GM18502 (cell line): ENCODE results near the gene ASXL1.
"Not testable (repeated sequence)": the region's sequence is repeated elsewhere in the genome, so short reads cannot be mapped to it uniquely, and the experiment has no call there.

Source experiments
- ATAC-seq: cut with Tn5 transposase; IDR thresholded peaks from one replicate; pipeline ENCODE4 v1.9.1; 2021; ENCODE audit warnings: mild to moderate bottlenecking; ENCODE audit not compliant: unreplicated experiment, poor library complexity

Gene ASXL1

DNA sequence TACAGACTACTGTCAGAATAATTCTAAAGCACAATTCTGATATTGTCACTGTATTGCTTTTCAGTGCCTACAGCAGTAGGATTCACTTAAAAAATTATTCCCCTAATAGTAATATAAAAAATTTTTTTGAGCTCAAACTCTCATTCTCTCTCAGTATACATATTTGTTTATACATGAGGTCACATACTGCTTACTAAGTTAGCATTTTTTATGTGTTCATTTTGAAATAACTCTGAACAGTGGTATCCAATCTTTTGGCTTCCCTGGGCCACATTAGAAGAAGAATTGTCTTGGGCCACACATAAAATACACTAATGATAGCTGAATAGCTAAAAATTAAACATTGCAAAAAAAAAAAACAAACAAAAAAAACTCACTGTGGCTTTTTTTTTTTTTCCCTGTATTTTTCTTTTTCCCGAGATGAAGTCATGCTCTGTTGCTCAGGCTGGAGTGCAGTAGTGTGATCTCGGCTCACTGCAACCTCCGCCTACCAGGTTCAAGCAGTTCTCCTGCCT, 38.6 kb downstream of the ASXL1 start:
- ATAC-seq = no peak

- ATAC-seq = no peak
These were observed 39.5 kb downstream of the ASXL1 start for GRCh38 chr20:32397567-32398084.

GRCh38 chr20:32400476-32400875, 42.3 kb downstream of the ASXL1 start:
- ATAC-seq = no peak

GRCh38 chr20:32404017-32404416, 45.9 kb downstream of the ASXL1 start:
- no peak for ATAC-seq

GRCh38 chr20:32406701-32407100, 48.6 kb downstream of the ASXL1 start:
- ATAC-seq = no peak

DNA sequence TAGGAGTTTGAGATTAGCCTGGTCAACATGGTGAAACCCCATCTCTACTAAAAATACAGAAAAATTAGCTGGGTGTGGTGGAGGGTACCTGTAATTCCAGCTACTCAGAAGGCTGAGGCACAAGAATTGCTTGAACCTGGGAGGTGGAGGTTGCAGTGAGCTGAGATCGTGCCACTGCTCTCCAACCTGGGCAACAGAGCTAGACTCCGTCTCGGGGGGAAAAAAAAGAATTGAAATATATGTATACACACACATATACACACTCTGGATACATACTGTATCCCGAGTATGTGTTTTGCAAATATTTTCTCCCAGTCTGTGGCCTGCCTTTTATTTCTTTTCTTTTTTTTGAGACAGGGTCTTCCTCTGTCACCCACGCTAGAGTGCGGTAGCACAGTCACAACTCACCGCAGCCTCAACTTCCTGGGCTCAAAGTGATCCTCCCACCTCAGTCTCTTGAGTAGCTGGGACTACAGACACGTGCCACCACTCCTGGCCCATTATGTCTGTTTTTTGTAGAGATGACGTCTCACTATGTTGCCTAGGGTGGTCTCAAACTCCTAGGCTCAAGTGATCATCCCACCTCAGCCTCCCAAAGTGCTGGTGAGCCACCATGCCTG, 49.1 kb downstream of the ASXL1 start:
- ATAC-seq = not testable (repeated sequence)

GRCh38 chr20:32411955-32412706, 54.0 kb downstream of the ASXL1 start:
- ATAC-seq = no peak

DNA sequence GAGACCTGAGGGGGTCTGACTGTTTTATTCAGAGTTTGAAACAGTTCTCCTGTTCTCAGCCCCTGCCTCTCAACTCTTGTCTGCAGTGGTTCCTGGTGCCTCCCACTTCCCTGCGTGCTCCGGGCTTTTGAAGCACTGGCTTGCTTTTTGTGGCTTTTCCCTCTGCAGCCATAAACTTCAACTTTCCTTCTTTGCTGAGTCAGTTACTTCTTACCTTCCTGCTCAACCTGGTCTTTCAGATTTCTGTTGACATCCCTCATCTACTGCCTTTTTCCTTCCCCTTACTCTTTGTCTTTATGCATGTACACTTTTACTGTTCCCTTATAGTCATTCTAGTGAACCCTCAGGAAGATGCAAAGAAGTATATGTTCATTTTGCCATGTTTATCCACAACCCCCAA, 57.4 kb downstream of the ASXL1 start:
- no peak for ATAC-seq

GRCh38 chr20:32416206-32416605, 58.1 kb downstream of the ASXL1 start:
- no peak for ATAC-seq

DNA sequence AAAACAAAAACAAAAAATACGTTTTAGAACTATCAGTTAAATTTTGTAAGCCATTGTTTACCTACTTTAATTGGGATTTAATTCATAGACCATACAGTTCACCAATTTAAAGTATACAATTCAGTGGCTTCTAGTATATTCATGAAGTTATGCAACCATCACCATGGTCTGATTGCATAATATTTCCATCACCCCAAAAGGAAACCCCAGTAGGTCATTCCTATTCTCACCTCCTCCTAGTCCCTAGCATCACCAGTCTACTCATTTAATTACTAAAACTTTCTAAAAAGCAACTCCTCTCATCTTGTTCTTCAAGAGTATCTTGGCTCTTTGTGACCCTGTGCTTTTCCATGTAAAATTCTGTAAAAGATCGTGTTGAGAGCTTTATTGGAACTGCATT, 60.2 kb downstream of the ASXL1 start:
- no peak for ATAC-seq

GRCh38 chr20:32421290-32421689, 63.2 kb downstream of the ASXL1 start:
- ATAC-seq = no peak

- ATAC-seq = no peak
These were observed 69.9 kb downstream of the ASXL1 start for GRCh38 chr20:32427996-32428395.

DNA sequence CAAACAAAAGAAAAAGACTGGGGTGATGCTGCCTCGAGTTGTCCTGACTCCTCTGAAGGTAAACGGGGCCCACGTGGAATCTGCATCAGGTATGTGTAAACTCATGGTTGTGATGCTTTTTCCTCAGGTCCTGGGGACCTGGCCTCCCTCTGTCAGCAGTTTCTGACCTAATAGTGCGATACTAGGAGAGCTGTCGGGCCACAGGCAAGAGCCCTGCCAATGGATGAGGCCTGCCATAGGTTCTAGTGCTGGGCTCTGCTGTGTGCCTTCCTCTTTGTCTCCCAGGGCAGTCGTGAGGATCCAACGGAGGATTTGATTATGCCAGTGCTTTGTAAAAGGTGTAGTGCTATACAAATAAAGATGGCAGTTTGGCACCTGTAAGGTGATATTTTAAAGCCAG, 71.2 kb downstream of the ASXL1 start:
- no peak for ATAC-seq

- no peak for ATAC-seq
These were observed 71.7 kb downstream of the ASXL1 start for GRCh38 chr20:32429745-32430360.

DNA sequence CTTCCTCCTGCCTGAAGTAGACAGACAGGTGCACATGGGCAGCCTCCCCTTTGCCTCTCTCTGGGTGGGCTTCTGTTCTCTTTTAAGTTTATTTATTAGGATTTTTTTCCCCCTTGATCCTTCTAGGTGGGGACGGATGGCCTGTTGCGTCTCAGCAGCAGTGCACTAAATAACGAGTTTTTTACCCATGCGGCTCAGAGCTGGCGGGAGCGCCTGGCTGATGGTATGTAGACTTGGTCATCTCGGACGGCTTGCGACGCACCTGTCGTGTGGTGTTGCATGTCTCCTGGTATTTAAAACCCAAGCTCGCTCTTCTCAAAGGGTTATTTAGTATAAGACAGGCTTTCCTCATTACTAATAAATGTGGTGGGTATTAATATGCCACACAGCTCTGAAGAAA, 73.3 kb downstream of the ASXL1 start:
- no peak for ATAC-seq

- ATAC-seq = no peak
These were observed 74.1 kb downstream of the ASXL1 start for GRCh38 chr20:32432277-32432676.

- ATAC-seq = no peak
These were observed 75.3 kb downstream of the ASXL1 start for GRCh38 chr20:32433311-32434021.

DNA sequence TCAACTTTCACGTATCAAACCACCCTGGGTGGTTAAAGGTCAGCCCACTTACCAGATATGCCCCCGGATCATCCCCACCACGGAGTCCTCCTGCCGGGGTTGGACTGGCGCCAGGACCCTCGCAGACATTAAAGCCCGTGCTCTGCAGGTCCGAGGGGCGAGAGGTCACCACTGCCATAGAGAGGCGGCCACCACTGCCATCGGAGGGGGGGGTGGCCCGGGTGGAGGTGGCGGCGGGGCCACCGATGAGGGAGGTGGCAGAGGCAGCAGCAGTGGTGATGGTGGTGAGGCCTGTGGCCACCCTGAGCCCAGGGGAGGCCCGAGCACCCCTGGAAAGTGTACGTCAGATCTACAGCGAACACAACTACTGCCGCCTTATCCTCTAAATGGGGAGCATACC, 76.3 kb downstream of the ASXL1 start:
- no peak for ATAC-seq

DNA sequence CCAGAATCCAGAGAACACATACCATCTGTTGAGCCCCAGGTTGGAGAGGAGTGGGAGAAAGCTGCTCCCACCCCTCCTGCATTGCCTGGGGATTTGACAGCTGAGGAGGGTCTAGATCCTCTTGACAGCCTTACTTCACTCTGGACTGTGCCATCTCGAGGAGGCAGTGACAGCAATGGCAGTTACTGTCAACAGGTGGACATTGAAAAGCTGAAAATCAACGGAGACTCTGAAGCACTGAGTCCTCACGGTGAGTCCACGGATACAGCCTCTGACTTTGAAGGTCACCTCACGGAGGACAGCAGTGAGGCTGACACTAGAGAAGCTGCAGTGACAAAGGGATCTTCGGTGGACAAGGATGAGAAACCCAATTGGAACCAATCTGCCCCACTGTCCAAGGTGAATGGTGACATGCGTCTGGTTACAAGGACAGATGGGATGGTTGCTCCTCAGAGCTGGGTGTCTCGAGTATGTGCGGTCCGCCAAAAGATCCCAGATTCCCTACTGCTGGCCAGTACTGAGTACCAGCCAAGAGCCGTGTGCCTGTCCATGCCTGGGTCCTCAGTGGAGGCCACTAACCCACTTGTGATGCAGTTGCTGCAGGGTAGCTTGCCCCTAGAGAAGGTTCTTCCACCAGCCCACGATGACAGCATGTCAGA, 77.4 kb downstream of the ASXL1 start:
- ATAC-seq = no peak
